NCI-H2081 treated with DMSO at 0.1 percent for 48 hours (cell line): ENCODE measurements around the gene RHOF.

Source experiments
- DNase-seq: peaks from one replicate; lab custom pipeline; 2025; lab: John Stamatoyannopoulos, UW

RHOF gene

GRCh38 chr12:121804417-121805111, 11.1 kb upstream of the RHOF start:
- no peak for DNase-seq

DNA sequence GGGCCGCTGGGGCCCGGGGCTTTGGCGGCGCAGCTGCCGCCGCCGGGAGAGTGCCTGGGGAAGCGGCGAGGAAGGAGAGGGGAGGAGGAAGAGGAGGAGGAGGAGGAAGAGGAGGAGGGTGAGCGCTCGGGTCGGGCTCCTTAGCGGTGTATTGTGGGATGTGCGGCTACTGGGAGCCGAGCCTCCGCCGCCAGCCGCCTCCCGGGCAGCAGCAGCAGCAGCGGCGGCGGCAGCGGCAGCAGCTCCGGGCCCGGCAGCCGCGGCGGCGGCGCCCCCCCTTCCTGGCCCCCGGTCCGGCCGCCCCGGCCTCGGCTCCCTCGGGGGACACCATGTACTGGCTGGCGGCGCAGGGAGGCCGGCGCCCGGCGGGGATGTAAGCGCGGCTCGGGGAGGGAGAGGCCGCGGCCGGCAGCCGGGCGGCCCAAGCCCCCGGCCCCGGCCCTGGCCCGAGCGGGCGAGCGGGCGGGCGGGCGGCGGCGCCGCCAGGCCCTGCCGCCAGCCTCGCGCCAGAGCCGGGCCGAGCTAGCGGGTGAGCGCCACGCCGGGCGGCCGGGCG, 10.5 kb upstream of the RHOF start, which contains the start of gene SETD1B:
Gene SETD1B (plus strand): TSS at position 149 of the 556 bp plus-strand sequence. CDS start 729 bp downstream, outside the sequence.
- DNase-seq = no peak

- peak; percentile 89 for DNase-seq
These were observed 9.6 kb upstream of the RHOF start for GRCh38 chr12:121802843-121803698.

DNA sequence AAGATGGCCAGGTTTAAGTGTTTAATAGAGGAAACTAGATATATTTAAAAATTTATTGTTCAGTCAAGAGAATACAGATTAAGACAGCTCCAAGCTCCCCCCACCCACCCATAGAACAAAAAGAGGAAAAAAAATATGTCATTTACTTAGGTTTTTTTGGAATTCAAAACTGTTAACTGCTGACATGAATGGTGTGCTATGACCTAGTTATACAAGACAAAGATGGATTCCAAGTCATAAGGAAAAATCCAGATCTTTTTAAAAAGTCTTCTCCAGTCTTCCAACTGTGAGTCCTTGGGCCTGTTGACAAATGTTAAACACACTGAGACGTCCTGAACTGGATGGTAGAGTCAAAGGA, 9.0 kb upstream of the RHOF start:
- DNase-seq = no peak

- DNase-seq = no peak
These were observed 8.4 kb upstream of the RHOF start for GRCh38 chr12:121801595-121802484.

GRCh38 chr12:121800694-121801594, 7.5 kb upstream of the RHOF start:
- no peak for DNase-seq

GRCh38 chr12:121799842-121800693, 6.6 kb upstream of the RHOF start:
- DNase-seq = no peak

DNA sequence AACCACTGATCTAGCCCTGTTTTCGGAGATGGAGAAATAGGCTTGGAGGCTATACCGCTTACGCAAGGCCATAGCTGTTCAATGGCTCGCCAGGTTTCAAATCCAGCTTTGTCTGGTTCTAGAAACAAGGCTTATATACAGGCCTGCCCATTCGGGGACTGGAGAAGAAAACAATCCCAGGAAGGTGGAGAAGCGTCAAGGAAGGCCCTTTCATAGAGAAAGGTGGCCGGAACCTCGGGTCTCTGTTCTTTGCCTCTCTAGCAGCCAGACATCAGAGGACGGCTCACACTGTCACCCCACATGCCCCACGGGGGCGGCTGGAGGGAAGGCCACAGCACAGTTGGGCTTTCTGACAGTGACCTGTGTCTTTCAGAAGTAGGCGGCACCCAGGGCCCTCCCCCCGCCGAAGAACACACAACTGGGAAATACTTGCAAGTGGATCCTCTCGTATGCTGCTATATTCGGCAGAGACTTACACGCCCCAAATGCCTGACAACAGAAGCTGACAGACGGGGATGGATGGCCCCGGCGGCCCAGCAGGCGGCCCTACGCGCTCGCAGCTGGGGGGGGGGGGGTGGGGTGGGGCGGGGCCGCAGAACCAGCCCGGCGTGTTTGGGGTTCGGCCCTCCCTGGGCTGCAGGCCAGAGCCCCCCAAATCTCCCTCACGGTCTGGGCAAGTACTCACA, 5.8 kb upstream of the RHOF start:
- DNase-seq = peak; percentile 50

- DNase-seq = no peak
These were observed 5.3 kb upstream of the RHOF start for GRCh38 chr12:121798787-121799155.

DNA sequence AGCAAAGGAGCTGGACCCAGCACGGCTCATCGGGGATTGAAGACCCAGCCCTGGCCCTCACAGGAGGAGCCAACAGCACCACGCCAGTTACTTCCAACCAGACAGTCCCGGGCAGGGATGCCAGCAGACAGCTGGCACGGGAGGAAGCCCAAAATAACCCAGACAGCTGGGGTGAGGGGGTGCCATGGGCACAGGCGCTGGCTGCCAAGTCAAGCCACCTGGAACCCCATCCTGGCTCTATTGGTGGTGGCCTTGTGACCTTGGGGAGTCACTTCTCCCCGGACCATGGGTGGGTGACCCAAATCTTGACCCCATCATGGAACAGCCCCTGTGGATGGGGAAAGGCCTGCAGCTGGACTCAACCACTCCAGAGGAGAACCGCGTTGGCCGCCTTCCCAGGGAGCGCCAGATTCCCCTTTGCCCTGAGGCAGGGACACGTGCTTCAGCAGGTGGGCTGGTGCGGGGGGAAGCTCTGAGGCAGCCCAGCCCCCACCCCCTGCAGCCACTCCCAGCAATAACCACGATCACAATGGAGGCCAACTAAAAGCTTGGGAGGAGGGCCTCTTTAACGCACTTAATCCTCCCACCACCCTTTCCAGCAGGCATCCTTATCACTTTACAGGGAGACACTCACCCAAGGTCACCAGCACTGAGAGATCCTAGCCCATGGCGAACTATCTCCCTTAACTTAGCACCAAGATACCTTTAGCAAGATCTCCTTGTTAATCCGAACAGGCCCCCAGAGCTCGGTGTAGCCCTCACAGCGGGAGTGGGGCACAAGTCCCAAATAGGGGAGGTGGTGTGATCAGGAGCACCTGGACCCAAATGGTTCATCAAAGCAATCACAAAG, 4.7 kb upstream of the RHOF start:
- peak; percentile 71 for DNase-seq

DNA sequence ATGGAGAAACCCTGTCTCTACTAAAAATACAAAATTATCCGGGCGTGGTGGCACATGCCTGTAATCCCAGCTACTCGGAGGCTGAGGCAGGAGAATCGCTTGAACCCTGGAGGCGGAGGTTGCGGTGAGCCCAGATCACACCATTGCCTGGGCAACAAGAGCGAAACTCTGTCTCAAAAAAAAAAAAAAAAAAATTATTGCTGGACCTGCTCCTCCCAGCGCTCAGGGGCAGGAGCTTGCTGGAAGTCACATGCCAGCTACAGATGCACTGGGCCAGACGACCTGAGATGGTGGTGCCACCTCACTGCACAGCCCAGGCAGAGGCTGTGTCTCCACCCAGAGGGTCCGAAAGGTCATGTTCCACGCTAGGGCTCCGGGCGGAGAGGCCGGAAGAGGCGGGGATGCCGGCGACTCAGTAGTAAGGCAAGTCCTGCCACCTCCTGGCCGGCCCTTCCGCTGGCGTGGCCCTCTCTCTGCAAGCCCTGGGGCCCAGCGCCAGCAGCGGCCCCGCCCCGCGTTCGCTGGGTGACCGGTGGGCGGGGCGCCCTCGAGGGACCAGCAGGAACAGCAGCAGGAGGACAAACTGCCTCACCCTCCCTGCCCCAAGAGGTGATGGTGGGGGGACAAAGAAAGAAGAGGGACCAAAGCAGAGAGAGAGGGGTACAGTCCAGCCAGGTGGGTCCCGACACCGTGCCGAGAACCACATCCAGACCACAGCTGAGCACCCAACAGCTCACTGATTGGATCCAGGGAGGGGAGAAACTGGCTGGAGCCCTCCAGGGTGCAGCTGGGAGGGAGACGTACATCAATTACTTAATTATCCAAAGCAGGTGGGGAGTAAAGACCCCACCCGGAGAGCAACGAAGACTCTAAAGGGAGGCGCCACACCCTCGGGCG, 3.6 kb upstream of the RHOF start:
- DNase-seq = no peak

DNA sequence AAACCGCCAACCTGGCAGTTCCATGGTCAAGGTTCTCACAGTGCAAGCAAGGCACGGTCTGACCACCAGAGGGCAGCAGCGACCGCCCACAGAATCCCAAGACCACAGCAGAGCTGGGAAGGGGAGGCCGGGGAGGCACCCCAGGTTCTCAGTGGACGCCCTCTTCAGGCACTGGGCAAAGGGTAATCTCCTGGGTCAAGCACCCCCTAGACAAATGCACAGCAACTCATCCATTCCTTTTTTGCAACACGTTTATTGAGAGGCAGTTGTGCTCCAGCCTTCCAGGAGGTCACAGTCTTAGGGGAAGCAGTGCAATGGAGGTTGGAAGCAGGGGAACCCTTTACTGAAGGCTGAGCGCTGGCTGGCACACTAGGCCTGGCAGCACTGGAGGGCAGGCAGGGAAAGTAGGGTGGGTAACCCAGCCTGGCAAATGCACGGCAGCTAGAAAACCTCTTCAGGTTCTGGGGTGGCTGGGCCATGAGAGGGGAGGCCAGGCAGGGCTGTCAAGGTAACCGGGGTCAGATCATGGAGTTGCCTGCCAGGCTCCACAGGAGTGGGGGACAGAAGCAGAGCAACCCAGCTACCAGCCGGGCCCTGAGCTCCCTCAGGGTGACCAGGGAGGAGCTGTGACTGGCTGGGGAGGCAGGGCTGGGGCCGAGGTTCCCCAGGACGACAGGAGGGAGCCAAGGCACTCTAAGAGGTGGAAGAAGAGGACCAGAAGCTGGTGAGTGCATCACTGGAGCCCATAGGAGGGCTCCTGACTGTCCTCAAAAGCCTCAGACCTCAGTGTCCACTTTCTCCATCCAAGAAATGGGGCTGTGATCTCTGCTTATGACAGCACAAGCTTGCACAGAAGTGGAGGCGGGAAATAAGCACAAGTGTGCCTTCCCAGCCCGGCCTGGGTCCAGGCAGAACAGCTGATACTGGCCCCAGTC, 1.8 kb upstream of the RHOF start:
- no peak for DNase-seq

DNA sequence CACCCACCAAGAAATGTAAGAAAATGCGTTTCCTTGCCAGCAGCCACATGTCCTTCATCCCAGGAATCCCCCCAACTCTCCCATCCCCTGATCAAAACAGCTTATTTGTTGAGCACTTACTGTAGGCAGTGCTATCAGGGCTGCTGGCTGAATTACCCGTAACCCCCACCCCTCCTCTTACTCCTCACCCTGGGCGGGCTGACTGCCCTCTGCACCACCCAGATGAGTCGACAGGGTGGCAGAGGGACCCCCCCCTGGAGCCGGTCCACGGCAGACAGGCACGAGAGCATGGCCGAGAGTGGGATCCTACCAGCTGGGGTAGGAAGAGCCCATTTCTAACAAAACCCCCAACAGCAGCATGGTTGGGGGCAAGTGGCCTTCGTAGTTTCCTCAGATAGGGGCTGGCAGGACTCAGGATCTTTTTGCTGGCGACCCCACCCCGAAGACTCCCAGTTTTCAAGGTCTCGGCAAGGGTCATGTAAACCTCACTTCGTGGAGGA, 1.1 kb upstream of the RHOF start:
- DNase-seq = no peak

DNA sequence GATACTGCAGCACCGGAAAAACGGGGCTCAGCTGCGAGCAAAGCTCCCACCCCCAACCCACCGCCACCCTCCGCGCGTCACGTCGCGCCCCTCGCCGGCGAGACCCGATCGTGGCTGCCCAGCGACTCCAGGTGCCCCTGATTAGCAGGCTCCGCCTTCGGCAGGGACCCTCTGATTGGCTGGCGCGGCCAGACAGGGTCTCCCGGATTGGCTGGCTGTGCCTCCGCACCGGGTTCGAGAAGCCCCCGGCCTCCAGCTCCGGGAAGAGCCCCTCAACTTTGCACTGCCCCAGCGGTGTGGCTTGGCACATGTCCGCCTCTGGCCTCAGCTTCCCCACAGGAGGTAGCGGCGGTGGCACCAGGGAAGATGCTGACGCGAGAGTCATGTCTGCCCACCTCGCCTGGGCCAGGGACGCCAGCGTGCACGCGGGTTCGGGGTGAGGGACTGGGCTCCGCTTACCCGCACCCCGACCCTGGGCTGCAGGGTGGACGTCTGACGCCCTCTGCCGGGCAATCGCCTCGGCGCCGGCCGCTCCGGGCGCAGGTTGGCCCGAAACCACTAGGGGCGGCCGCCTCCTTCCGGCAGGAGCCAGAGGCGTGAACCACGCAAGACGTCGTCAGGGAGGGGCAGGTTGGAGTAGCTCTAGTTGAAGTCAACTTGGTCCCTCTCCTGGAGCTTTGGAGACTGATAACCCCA, 498 bp upstream of the RHOF start:
- peak; percentile 56 for DNase-seq

DNA sequence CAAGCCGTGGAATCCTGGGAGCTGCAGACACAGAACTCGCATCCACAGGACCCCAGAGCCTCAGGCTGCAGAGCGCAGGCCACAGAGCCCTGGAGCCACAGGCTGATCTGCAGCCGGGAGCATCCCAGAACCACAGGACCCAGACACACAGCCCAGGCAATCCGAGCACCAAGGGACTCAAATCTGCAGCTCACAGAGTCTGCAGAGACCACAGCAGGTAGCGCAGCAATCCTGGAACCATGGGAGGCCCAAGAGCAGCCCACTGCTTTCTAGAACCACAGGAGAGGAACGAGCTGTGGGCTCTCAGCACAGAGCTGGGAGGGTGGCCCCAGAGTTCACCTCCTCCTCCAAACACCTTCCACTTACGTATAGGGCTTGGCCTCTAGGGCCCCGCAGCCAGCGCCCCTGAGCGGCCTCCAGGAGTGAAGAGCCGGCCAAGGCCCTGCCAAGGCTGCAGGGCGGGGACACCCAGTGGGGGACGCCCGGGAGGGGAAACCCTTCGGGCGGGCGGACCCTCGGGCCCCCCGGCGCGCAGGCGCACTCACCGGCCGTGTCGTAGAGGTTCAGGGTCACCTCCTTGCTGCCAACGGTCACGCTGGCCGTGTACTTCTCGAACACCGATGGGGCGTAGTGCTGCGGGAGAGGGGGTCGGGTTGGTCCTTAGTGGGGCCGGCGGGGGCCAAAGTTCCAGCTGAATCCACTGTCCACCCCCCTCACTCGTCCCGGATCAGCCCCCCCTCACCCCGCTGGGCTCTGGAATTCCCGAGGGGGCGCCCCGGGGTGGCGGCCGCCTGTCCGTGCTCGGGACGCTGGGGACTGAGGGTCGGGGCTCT, 665 bp downstream of the RHOF start:
- no peak for DNase-seq
